ENCODE results near the gene LMO7.

Gene LMO7

GRCh38 chr13:75796825-75797224, 160.7 kb downstream of the LMO7 start:
- in situ Hi-C loops (cut with MboI; ENCODE audit: low sequenced_read_pairs): no loop called here

DNA sequence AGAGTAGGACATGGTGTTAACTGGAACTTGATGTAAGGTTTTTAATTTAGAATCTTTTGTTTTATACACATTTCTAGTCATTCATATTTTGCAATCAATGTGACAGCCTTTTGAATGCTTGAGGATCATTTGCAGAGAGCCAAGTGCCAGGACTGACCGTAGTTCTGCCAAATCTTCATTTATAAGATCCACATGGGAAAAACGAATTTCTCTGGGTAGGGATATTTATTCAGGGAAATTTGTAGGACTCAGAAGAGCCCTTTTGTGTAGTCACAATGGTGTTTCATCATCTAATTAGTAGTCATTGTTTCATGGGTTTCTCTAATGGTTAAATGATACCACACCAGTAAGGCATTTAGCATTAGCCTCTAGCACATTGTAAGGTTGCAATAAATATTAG, 161.1 kb downstream of the LMO7 start:
- in situ Hi-C loops (cut with MboI; ENCODE audit: low sequenced_read_pairs): no loop called here

DNA sequence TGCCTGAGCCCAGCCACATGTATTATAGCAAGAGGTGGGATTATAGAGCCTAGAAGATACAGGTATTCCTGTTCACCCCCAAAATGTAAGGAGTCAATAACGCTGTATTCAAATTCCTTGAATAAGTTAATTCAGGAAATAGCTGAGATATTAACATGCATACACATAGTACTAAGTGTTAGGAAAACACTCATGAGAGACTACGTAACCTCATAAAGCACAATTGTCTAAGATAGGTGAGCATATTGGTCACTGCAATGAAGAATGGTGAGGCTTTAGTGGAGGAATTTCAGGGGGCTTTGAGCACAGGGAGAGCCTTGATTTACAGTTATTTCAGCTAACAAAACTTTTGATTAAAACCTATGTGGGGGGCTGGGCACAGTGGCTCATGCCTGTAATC, 161.6 kb downstream of the LMO7 start:
- in situ Hi-C loops (cut with MboI; ENCODE audit: low sequenced_read_pairs): no loop called here

DNA sequence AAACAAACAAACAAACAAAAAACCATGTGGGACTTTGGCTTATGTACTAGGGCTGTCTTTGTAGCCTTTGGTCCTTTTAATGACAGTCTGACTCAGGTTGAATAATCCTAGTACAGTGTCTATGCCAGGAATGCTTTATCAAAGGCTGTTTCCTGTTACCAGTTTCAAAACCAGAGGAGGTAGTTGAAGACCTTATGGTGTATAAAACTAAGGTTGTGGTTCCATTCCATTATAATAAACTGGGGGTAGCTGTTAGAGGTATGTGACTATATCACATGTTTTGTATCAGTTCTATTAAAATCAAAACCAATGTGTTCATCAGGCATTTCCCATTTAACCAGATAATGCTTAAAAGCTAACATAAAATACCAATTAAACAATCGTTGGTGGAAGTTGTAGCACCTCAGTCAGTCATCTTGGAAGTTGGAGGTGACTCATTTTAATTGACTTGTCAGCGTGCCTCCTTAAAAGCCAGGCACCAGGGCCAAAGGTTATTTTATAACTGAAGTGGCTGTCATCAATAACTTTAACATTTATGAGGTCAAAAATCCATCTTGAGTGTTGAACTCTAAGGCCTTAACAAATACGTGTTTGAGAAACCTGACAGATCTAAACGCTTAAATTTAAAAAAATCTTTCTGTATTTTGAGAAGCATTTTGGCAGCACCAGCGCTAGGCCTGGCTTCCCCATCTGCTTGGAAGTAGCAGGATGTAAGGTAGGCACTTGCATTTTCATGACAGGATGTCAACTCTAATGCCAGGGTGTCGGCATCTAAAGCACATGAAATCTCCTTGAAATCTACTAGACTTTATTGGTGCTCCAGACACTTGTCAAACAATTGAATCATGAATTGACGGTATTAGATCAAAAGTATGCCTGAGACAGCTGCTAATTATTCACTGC, 162.5 kb downstream of the LMO7 start:
- in situ Hi-C loops (cut with MboI; ENCODE audit: low sequenced_read_pairs): no loop called here

DNA sequence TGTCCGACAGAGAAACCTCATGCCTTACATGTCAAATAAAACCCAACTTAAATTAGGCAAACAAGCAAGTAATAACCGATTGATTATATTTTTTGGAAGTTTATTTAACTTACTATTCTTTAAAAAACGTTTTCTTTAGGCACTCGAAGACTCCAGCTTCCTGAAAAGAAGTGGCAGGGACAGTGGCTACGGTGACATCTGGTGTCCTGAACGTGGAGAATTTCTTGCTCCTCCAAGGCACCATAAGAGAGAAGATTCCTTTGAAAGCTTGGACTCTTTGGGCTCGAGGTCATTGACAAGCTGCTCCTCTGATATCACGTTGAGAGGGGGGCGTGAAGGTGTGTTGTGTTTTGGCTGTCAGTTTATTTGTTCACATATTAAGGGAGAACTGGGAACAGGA, 164.4 kb downstream of the LMO7 start:
- in situ Hi-C loops (cut with MboI; ENCODE audit: low sequenced_read_pairs): no loop called here

- in situ Hi-C loops (cut with MboI; ENCODE audit: low sequenced_read_pairs): no loop called here
These were observed 165.3 kb downstream of the LMO7 start for GRCh38 chr13:75801388-75801945.

GRCh38 chr13:75802161-75802560, 166.0 kb downstream of the LMO7 start:
- in situ Hi-C loops (cut with MboI; ENCODE audit: low sequenced_read_pairs): no loop called here

- in situ Hi-C loops (cut with MboI; ENCODE audit: low sequenced_read_pairs): no loop called here
These were observed 167.1 kb downstream of the LMO7 start for GRCh38 chr13:75803164-75803611.

- in situ Hi-C loops (cut with MboI; ENCODE audit: low sequenced_read_pairs): no loop called here
These were observed 167.9 kb downstream of the LMO7 start for GRCh38 chr13:75804054-75804453.

- in situ Hi-C loops (cut with MboI; ENCODE audit: low sequenced_read_pairs): no loop called here
These were observed 168.5 kb downstream of the LMO7 start for GRCh38 chr13:75804605-75805004.

DNA sequence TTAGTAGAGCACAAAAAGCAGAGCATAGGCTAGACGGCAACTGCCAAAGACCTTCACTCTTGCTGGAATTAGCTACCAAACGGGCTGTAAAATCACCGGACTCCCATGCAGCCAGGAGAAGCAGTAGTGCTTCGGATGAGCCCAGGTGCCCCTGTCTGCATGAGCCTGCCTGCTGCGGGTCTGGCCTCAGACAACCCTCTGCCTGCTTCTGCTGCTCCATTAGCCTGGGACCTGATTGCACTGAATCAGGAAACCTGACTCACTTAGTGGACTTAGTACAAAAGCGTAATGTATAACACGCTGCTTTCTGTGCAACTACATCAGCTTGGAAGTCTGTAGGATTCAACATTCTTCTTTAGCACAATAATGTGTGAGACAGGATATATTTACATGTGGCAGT, 170.0 kb downstream of the LMO7 start:
- in situ Hi-C loops (cut with MboI; ENCODE audit: low sequenced_read_pairs): no loop called here

DNA sequence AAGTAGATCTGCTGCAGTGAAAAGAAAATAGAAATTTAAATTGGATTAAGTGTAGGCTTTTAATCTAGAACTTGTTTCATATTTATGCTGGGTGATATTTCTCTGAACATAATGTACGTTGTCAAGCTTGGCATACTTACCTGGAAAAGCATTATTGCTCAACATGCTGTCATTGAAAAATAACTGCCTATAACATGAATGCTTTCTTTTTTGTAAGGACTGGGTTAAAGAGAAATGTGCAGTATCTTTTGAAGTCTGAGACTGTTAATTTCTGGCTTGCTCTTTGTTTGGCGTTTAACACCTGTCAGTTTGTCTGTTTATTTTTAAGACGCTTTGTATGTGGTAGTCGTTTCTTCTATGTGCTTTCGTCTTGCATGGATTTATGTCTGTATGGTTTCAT, 175.2 kb downstream of the LMO7 start:
- in situ Hi-C loops (cut with MboI; ENCODE audit: low sequenced_read_pairs): no loop called here

DNA sequence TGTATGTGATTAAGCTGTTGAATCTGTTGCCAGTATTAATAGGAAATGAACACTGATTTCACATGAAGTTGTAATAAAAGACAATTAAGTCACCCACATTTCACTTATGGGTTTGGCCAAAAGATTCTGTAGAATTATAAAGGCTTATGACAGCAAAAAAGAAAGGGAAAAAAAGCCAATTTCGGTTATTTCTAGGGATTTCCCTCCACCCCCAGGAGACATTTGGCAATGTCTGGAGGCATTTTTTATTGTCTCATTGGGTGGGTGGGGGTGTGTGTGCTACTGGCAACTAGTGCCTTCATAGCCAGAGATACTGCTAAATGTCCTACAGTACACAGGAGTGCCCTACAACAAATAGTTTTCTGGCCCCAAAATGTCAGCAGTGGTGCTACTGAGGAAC, 175.7 kb downstream of the LMO7 start:
- in situ Hi-C loops (cut with MboI; ENCODE audit: low sequenced_read_pairs): no loop called here

DNA sequence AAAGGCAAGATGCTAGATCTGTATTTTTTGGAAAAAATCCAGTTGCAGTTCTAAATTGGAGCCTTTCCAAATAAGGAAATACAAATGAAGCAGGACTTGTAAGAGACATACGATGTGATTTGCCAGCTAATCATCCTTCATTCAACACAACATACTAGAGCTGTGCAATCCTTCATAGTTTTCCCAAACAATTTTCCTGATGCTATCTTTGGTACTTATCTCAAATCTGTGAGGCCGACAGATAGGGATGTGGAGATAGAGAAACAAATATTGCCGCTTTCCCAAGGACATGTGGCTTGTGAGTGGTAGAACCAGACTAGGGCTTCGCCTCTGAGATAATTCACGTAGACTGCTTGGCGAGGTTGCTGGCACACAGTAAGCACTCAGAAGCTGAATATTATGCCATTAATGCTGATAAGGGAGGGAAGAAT, 176.6 kb downstream of the LMO7 start:
- in situ Hi-C loops (cut with MboI; ENCODE audit: low sequenced_read_pairs): no loop called here

- in situ Hi-C loops (cut with MboI; ENCODE audit: low sequenced_read_pairs): no loop called here
These were observed 177.2 kb downstream of the LMO7 start for GRCh38 chr13:75813323-75813722.

GRCh38 chr13:75818179-75818967, 182.2 kb downstream of the LMO7 start:
- in situ Hi-C loops (cut with MboI; ENCODE audit: low sequenced_read_pairs): no loop called here

- in situ Hi-C loops (cut with MboI; ENCODE audit: low sequenced_read_pairs): no loop called here
These were observed 182.8 kb downstream of the LMO7 start for GRCh38 chr13:75818968-75819225.

DNA sequence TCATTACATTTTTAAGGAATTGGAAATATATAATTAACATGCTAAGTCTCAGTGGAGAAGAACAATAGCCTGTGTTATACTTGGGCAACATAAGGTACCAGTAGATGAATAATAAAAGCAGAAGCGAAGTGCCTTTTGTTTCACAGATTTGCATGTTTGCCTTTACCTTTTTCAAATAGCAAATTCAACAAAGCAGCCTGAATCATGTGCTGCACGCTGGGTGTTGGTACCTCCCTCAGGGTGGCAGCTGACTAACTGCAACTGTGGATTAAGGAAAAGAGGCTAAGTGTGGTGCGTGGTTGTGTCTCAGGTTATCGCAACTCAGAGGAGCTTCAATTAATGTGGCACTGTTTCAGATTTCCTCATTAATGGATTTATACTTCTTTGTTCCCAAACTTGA, 189.0 kb downstream of the LMO7 start:
- in situ Hi-C loops (cut with MboI; ENCODE audit: low sequenced_read_pairs): no loop called here

DNA sequence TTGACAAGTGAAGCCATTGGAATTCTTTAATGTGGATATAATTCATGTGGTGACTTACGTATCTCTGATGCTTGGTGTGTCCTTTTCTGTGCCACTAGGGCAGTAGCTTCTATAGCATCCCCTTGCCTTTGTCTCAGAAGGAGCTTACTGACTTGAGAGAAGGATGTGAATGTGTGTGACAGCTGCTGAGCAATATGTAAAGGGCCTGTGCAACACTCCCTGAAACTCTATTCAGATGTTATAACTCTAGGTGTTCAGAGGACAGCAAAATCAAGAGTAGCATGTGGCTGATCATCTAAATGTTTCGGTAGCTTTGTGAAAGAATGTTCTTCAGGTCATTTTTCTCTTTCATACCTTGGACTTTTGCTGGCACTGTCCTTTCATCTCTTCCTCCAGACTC, 189.5 kb downstream of the LMO7 start:
- in situ Hi-C loops (cut with MboI; ENCODE audit: low sequenced_read_pairs): no loop called here

DNA sequence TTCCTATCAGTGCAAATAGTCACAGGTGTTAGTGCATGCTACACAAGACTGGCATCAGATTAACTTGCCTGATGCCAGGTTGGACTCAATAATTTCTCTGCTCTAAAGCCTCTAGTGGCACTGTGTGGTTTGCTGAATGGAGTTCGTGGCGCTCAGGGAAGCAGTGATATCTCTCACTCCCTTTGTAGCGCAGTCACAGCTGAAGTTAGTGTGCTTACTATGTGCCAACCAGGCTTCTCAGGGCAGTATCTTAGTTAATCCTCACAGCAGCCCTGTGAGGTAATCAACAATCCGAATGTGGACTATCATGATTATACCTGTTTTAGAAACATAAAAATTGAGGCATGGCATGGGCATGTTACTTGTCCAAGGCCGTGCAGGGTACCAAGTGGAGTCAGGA, 190.3 kb downstream of the LMO7 start:
- in situ Hi-C loops (cut with MboI; ENCODE audit: low sequenced_read_pairs): no loop called here

GRCh38 chr13:75829830-75830229, 193.7 kb downstream of the LMO7 start:
- in situ Hi-C loops (cut with MboI; ENCODE audit: low sequenced_read_pairs): no loop called here

DNA sequence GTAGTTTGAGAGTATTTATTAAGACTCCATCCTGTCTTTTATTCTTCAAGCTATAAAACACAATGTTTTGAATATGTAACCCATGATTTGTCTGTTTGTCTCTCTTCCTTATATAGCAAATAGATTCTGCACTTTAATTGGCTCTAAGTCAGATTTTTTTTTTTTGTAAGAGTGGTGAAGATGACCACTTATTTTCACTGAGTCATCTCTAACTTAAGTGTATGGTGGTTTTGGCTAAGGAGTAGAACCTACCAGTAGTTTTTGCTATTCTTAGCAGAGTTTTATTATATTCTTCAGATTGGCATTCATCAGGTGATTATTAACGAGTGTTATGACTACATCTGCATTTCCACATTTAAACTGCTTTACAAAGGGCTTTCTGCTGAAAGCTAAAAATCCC, 194.7 kb downstream of the LMO7 start:
- in situ Hi-C loops (cut with MboI; ENCODE audit: low sequenced_read_pairs): no loop called here
